HG03378 (cell line): ENCODE results near the gene IQGAP3.

Source experiments
- ATAC-seq: cut with Tn5 transposase; IDR thresholded peaks from one replicate; pipeline ENCODE4 v1.9.1; 2021; ENCODE audit warnings: mild to moderate bottlenecking, moderate library complexity; ENCODE audit not compliant: unreplicated experiment

IQGAP3 gene

GRCh38 chr1:156486421-156487344 lies 85.7 kb downstream of the IQGAP3 start:
- no peak for ATAC-seq

- no peak for ATAC-seq
Observed at GRCh38 chr1:156485984-156486383, 86.4 kb downstream of the IQGAP3 start.

GRCh38 chr1:156484480-156485058 lies 87.8 kb downstream of the IQGAP3 start:
- ATAC-seq, result no peak

DNA sequence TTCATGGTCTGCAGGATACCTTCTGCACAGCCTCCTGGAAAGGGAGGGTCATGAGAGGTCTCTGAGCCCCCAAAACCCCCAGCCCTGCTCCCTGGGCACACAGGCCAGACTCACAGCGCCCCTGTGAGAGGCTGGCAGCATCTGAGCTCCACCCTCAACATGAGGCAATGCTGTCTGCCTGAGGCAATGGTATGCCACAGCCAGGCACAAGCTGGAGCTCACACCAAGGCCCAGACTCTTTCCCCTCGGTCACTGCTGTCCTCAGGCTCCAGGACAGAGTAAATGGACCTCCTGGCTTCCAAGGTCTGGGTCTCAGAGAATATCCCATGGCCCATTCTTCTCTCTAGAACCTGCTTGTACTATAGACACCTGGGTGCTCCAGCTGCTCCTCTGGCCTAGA lies 89.0 kb downstream of the IQGAP3 start:
- no peak for ATAC-seq

GRCh38 chr1:156482276-156482675 lies 90.1 kb downstream of the IQGAP3 start:
- no peak for ATAC-seq

GRCh38 chr1:156481527-156481926 lies 90.8 kb downstream of the IQGAP3 start:
- ATAC-seq, result no peak

DNA sequence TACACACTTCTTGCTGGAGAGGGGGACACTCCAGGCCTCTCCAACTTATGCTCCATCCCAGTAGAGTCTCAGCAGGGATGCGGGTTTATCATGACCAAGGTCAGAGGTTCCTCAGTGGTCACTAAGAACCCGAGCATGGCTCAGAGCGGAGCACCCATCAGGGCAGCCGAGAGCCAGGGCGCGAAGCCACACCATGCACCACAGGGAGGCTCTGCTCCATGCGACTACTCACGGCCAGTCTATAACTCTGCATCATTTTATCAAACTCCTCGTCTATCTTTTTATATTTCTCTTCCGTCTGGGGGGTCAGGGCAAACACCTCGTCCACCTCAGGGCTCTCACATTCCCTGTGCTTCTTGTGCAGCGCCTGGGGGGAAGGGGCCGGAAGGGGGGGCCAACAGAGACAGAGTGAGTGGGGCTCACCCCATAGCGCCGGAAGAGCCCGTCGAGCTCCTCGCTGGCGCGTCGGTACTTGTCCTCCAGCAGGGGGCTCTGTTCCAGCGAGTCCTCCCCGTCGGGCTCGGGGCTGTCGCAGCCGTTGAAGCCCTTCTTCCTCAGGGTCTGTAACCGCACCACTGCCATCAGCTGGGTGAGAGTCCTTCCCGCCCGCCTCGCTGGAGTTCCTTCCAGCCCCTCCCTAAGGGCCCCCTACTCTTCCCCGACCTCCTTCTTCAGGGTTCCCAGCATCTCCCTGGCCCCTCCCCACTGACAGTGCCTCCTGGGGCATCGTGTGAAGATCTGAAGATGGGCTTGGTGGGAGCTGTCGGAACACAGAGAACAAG lies 91.8 kb downstream of the IQGAP3 start:
- no peak for ATAC-seq

- no peak for ATAC-seq
Observed at GRCh38 chr1:156480016-156480370, 92.4 kb downstream of the IQGAP3 start.

DNA sequence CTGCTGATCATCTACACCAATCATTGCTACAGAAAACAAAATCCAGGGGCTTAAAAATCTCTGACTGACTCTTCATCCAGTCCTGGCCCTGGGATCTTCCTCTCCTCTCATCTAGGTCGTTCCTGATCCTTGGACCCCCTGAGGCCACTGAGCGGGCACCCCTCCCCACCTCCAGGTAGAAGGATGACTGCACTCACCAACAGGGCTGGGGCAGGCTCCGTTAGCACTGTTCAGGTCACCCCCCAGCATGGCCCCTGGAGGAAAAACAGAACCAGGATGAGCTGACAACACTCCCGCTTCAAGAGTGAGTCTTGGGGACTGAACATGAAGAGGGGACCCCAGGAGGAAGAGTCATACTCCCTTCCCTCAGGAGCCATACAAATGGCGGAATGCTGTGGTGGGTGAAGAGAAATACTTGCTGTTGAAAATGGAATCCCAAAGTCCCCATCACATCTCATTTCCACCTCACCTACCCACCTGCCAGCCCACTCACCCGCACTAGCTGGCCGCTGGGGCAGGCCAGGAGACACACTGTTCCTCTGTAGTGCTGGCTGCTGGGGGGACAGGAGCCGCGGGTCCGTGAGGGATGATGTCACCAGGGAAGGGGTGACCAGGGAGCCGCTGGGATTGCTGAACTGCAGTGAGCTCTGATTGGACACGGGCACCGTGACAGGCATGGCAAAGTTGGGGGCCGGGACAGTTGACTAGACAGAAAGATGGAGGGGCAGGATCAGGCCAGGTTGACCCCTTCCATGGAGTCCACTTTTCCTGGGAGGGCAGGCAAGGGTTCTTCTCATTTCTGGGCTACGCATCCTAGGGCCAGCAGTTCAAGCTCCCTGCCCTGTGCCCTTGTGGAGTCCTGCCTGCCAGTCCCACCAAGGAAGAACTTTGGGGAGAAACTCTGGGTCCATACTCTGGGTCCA lies 93.0 kb downstream of the IQGAP3 start:
- no peak for ATAC-seq

DNA sequence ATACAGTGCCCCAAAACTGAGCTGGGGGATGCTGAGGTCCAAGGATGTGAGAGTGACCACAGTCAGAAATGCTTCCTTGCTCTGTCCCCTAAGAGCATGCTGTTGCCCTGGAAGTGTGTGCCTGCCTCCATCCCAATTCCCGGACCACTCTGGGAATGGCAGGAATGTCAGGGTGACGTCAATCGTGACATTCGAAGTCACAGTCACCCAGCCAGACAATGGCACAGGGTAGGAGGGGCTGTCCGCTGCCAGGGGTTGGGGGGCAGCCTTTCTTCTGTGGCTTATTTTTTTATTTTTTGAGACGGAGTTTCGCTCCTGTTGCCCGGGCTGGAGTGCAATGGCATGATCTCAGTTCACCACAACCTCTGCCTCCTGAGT lies 94.1 kb downstream of the IQGAP3 start:
- no peak for ATAC-seq

DNA sequence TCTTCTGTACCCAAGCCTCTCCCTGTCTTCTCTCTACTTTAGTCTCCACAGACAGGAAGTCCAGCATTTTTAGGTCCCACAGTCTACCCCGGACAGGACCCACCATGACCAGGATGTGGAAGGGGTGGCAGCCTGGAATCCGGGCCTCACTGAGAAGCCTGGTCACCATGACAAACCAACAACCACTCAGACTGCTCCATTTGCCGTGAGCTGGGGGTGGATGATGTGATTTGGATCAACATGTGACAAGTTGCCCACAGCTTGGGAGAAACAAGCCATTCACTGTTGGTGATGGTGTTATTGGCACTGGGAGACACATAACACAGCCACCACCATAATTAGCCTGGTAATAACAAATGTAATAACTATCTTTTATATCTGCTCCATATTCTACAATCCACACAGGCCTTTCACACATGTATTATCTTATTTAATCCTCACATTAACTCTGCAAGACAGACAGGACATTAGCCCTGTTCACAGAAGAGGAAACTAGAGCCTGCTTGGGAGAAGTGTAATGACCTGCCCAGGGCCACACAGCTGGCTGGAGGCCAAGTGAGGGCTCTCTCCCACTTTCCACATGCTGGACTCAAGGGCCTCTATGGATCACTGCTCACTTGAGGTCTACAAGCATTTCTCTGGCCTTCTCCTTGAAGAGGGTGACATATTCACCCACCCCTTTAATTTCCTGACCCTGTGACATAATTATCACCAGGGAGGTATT lies 94.7 kb downstream of the IQGAP3 start:
- no peak for ATAC-seq

DNA sequence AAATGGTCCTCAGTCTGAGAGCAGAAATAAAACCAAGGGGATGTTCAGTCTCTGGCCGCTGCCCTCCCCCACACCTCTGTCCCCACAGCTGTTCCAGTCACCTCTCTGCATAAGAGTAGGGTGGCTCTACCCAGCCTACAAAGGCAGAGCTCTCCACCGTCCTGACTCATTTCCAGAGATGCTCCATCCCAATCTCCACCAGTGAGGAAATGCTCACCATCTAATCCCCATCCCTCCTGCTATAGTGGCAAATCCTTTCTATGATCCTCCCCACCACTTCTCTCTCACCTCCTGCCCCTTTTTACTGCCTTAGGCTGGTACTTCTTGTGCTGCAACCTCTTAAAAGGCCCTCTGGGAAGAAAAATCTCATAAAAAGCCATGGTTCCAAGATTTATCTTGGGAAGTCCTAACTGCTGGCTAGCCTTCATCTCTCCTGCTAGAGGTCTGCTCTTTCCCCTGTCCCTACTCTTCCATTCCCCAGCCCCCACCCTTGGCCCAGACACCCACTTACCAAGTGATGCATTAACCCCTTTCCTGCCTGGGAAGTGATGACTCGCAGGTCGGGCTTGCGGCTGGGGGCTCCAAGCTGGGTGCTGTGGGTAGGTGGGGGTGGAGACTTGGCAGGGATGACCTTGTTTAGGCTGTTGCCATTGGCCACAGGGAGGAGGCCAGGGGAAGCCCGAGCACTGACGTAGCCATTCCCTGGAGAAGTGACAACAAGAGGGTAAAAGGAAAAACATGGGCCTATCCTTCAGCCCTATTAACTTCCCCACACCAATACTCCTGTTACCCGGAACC lies 95.7 kb downstream of the IQGAP3 start:
- ATAC-seq, result no peak

DNA sequence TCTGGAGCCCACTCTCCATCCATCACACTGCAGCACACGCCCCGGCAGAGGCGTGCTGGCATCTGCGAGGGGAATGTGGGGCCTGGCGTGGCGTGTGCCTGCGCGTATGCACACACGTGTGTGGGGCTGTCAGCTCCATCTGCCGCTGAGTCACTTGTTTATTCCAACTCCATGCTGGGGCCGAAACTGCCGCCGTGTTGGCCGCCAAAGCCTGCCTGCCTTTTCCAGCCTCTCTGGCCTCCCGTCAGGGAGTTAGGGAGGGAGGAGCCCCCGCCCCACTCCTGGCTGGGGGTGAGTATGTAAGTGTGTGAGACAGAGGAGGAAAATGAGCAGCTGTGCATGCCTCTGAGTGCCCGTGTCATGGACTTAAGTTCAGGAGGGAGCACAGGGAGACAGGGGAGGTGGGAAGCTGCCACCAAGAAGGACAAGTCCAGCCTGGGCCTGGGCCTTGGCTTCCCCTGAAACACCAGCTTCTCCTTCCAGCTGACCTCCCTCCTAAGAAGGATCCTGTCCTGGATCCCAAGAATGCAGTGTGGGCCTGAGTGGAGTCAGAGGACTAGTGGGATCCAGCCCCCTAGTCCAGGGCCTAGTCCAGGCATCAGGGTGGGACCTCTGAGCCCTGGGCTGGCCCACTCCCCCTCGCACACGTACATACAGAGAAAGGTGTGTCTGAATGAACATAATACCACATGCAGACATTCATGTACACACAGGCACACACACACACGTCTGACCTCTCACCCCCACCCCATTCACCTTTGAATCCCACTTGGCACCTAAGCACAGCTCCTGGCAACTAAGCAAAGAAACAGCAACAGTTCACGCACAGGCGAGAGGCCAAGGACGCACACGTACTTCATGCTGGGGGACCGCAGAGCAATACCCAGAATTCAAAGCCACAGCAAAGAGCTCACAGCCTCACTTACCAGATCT lies 96.5 kb downstream of the IQGAP3 start:
- no peak for ATAC-seq
